IPS-20b (cell line): ENCODE data around the gene JAZF1.

ENCODE experiments used
- H3K27ac ChIP-seq: one replicate; pipeline ENCODE4 v1.5.1; 2013; ENCODE audit warnings: low read length
- H3K27me3 ChIP-seq: 2 replicates; pipeline ENCODE4 v1.6.1; 2013; ENCODE audit warnings: mild to moderate bottlenecking, low read length, inconsistent platforms; ENCODE audit not compliant: insufficient read depth
- H3K36me3 ChIP-seq: 2 replicates; pipeline ENCODE4 v1.6.1; 2013; ENCODE audit warnings: low read depth, mild to moderate bottlenecking, inconsistent platforms, low read length, moderate library complexity; ENCODE audit not compliant: insufficient read depth
- H3K4me1 ChIP-seq: 2 replicates; pipeline ENCODE4 v1.6.1; 2013; ENCODE audit warnings: mild to moderate bottlenecking, control low read depth, inconsistent platforms, low read length, moderate library complexity; ENCODE audit not compliant: insufficient read depth
- H3K4me3 ChIP-seq: 2 replicates; pipeline ENCODE4 v1.5.1; 2013; ENCODE audit warnings: mild to moderate bottlenecking, low read length, inconsistent platforms
- H3K9ac ChIP-seq: 2 replicates; pipeline ENCODE4 v1.6.1; 2013; ENCODE audit warnings: low read depth, mild to moderate bottlenecking, inconsistent platforms, low read length, moderate library complexity
- H3K9me3 ChIP-seq: 2 replicates; pipeline ENCODE4 v1.6.1; 2013; ENCODE audit warnings: mild to moderate bottlenecking, low read depth, low read length, inconsistent platforms; ENCODE audit not compliant: insufficient read depth

JAZF1 gene

GRCh38 chr7:27992755-27993493 lies 187.7 kb downstream of the JAZF1 start:
- H3K4me1 ChIP-seq, result peaks cover 4% of the 10 kb centered on the region; the same call in 1 of the 2 replicates
- no peak overlapping the region for H3K27ac ChIP-seq
- no peaks in the 10 kb centered on the region for H3K27me3 ChIP-seq
- H3K9ac ChIP-seq, result no peak overlapping the region
- no peak overlapping the region for H3K4me3 ChIP-seq
- 0 out of 2 replicates have a peak, but pooled peaks cover 4% of the 10 kb centered on the region for H3K9me3 ChIP-seq
- H3K36me3 ChIP-seq, result no peaks in the 10 kb centered on the region

GRCh38 chr7:27992097-27992496 lies 188.5 kb downstream of the JAZF1 start:
- Histone ChIP-seq H3K27me3 (no peaks in the 10 kb centered on the region), H3K4me1 (peaks cover 4% of the 10 kb centered on the region; the same call in 1 of the 2 replicates), H3K9me3 (0 out of 2 replicates have a peak, but pooled peaks cover 4% of the 10 kb centered on the region), H3K36me3 (no peaks in the 10 kb centered on the region), H3K9ac (no peak overlapping the region), H3K27ac (no peak overlapping the region), H3K4me3 (no peak overlapping the region)

DNA sequence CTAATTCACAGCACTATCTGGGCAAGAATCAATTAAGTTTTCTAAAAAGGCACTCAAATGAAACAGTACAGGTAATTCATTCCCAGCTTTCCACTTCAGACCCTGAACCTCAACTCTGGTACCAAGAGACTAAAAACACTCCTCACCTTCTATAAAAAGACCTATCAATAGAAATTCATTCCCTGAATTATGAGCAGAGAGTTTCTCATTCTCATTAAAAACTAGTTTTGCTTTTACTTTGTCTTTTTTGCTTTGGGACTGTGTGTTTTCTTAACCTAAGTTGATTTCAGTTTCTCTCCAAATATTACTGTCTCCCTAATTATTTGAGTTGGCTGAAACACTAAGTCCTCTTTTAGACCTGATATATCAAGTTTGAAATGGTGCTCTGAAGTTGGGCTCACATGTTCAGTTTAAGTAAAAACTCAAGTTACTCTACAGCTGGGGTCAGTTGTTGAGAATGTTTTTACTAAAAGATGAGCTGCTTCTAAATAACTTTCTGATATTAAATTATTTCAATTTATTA lies 189.5 kb downstream of the JAZF1 start:
- no peak overlapping the region for H3K9ac ChIP-seq
- H3K27me3 ChIP-seq, result no peaks in the 10 kb centered on the region
- H3K9me3 ChIP-seq, result 0 out of 2 replicates have a peak, but pooled peaks cover 4% of the 10 kb centered on the region
- no peaks in the 10 kb centered on the region for H3K36me3 ChIP-seq
- H3K4me3 ChIP-seq, result no peak overlapping the region
- H3K4me1 ChIP-seq, result peaks cover 4% of the 10 kb centered on the region; the same call in 1 of the 2 replicates
- no peak overlapping the region for H3K27ac ChIP-seq

DNA sequence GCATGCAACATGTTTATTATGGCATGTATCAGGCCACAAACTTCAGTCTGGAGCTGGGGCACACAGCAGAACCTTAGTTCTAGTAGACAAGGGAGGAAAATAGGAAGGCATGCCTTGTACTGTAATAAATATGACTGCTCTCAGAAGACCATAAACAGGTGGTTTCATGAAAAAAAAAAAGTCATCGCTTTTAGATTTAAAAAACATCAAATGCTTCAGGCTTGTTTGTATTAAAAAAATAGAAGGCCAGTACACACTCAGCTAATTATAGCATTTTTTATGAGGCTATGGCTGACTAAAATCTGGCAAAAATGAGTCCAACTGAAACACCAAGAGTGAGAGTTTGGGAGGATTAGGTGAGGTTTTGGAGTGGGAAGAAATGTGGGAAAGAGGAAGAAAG lies 204.1 kb downstream of the JAZF1 start:
- H3K36me3 ChIP-seq, result no peaks in the 10 kb centered on the region
- H3K9me3 ChIP-seq, result no peaks in the 10 kb centered on the region; the same call in 1 of the 2 replicates
- no peaks in the 10 kb centered on the region for H3K4me1 ChIP-seq
- H3K4me3 ChIP-seq, result no peak overlapping the region
- no peak overlapping the region for H3K9ac ChIP-seq
- H3K27ac ChIP-seq, result no peak overlapping the region
- no peaks in the 10 kb centered on the region for H3K27me3 ChIP-seq

GRCh38 chr7:27973625-27974024 lies 207.0 kb downstream of the JAZF1 start:
- H3K9me3 ChIP-seq, result no peaks in the 10 kb centered on the region
- no peak overlapping the region for H3K9ac ChIP-seq
- no peak overlapping the region for H3K4me3 ChIP-seq
- no peaks in the 10 kb centered on the region for H3K27me3 ChIP-seq
- no peaks in the 10 kb centered on the region for H3K4me1 ChIP-seq
- no peaks in the 10 kb centered on the region for H3K36me3 ChIP-seq
- no peak overlapping the region for H3K27ac ChIP-seq

- Histone ChIP-seq H3K9ac (no peak overlapping the region), H3K4me1 (no peaks in the 10 kb centered on the region), H3K36me3 (no peaks in the 10 kb centered on the region), H3K4me3 (no peak overlapping the region), H3K27ac (no peak overlapping the region), H3K9me3 (no peaks in the 10 kb centered on the region), H3K27me3 (no peaks in the 10 kb centered on the region)
Measured at GRCh38 chr7:27972276-27972675, 208.3 kb downstream of the JAZF1 start.

DNA sequence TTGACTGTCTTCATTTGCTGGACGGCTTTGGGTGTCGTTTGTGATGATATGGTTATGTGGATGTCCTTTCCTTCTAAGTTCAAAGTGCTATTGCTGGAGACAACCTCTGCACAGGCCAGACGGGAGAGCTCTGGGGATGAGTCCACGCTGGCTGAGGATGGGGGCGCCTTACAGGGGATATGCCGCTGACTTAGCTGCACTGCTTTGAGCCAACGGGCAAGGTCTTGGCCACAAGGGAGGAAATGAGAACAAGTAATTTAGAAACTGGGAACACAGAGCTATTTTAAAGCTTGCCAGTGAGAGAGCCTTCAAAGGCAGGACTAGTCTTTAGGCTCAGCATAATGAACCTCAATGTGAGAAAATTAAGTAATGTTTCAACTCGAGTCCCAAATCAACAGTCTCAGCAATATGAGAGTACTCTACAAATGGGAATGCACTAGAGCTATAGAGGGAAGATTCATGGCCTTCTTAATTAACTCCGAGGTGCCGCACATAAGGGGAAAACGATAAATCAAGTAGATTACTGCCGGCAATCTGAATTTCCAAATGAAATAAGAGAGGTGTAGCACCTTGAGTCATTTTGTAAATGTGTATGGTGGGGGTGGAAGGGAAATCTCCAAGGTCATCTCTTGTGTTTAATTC lies 209.3 kb downstream of the JAZF1 start:
- H3K27ac ChIP-seq, result no peak overlapping the region
- no peaks in the 10 kb centered on the region for H3K36me3 ChIP-seq
- H3K9me3 ChIP-seq, result no peaks in the 10 kb centered on the region
- H3K4me3 ChIP-seq, result no peak overlapping the region
- no peaks in the 10 kb centered on the region for H3K27me3 ChIP-seq
- H3K9ac ChIP-seq, result no peak overlapping the region
- no peaks in the 10 kb centered on the region for H3K4me1 ChIP-seq

GRCh38 chr7:27970350-27970749 lies 210.2 kb downstream of the JAZF1 start:
- H3K9ac ChIP-seq, result no peak overlapping the region
- H3K4me3 ChIP-seq, result no peak overlapping the region
- no peaks in the 10 kb centered on the region for H3K36me3 ChIP-seq
- no peaks in the 10 kb centered on the region for H3K4me1 ChIP-seq
- H3K9me3 ChIP-seq, result no peaks in the 10 kb centered on the region
- H3K27ac ChIP-seq, result no peak overlapping the region
- no peaks in the 10 kb centered on the region for H3K27me3 ChIP-seq

DNA sequence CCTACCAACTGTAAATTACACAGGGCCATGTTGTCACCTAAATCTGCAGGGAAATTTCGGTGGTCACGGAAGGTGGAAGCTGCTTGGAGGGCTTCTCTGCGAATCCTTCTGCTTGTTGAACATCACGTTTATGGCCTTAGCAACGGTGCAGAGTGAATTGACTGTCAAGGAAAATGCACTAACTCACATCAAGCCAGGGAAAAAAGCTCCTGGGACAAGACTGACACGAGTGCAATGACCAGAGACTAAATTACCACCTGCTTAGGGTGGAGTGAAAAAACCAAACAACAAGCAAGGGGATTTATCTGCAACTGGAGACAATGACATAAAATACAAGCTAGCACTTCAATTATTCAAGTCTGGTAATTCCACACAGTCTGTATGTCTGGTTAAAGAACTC lies 211.2 kb downstream of the JAZF1 start:
- no peaks in the 10 kb centered on the region for H3K9me3 ChIP-seq
- no peak overlapping the region for H3K9ac ChIP-seq
- H3K36me3 ChIP-seq, result no peaks in the 10 kb centered on the region
- no peaks in the 10 kb centered on the region for H3K27me3 ChIP-seq
- H3K27ac ChIP-seq, result no peak overlapping the region
- H3K4me3 ChIP-seq, result no peak overlapping the region
- H3K4me1 ChIP-seq, result no peaks in the 10 kb centered on the region

- Histone ChIP-seq H3K4me3 (no peak overlapping the region), H3K9ac (no peak overlapping the region), H3K36me3 (no peaks in the 10 kb centered on the region), H3K9me3 (no peaks in the 10 kb centered on the region), H3K27me3 (no peaks in the 10 kb centered on the region), H3K4me1 (no peaks in the 10 kb centered on the region), H3K27ac (no peak overlapping the region)
Measured at GRCh38 chr7:27967639-27968038, 213.0 kb downstream of the JAZF1 start.

GRCh38 chr7:27966219-27966780 lies 214.3 kb downstream of the JAZF1 start:
- Histone ChIP-seq H3K9ac (no peak overlapping the region), H3K27me3 (no peaks in the 10 kb centered on the region), H3K4me1 (no peaks in the 10 kb centered on the region), H3K36me3 (no peaks in the 10 kb centered on the region), H3K4me3 (no peak overlapping the region), H3K9me3 (no peaks in the 10 kb centered on the region), H3K27ac (no peak overlapping the region)

DNA sequence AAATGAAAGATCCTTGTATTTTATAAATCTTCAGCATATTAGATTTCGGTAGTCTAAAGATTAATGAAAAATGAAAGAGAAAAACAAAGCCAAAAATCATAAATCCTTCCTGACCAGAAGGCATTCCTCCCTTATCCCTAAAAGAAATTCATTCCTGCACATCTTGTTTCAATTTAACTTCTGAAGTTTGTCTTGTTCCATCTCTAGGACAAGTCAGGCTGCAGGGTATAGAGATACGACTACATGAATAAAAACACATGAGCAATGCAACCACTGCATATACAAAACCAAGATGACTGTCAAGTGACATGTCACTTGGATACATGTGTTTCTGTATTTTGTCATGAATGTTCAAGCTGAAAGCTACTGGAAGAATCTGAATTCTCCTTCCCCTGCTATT lies 214.9 kb downstream of the JAZF1 start:
- Histone ChIP-seq H3K36me3 (no peaks in the 10 kb centered on the region), H3K9ac (no peak overlapping the region), H3K27ac (no peak overlapping the region), H3K27me3 (no peaks in the 10 kb centered on the region), H3K9me3 (no peaks in the 10 kb centered on the region), H3K4me1 (no peaks in the 10 kb centered on the region), H3K4me3 (no peak overlapping the region)
